GM18502 (cell line): ENCODE results near the gene CNTN6.
"Not testable (repeated sequence)": the region's sequence is repeated elsewhere in the genome, so short reads cannot be mapped to it uniquely, and the experiment has no call there.

Experiments used
- ATAC-seq: cut with Tn5 transposase; IDR thresholded peaks from one replicate; pipeline ENCODE4 v1.9.1; 2021; ENCODE audit warnings: mild to moderate bottlenecking; ENCODE audit not compliant: unreplicated experiment, poor library complexity

Gene CNTN6

DNA sequence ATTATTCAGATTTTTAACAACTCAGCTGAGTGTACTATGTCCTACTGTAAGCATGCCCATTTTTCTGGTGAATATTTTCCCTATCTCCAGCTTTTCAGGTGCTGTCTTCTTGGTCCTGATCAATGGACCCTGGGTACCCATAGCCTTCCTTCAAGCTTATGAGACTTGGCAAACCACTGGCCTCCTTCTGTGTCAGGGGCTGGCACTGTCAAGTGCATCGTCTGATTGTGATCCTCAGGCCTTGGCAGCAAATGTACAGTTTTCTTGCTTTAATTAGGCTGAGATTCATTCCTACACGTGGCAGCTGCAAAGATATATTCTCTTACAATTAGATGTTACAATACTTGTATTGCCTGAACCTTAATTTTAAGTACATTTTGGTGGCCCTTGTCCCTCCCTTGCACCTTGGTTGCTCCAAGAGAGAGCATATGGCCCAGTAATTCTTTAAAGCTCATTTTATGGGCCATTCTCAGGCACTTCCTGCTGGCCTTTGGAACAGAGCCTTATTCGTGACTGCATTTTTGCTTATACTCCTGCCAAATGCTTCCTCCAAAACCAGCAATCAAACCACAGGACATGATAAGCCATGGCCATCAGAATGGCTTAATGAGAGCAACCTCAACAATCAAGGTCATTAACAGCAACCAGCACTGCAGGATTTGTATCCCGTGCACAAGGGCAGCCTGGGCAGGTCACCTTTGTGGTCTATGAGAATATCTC is 179.9 kb downstream of the CNTN6 start:
- ATAC-seq: no peak

DNA sequence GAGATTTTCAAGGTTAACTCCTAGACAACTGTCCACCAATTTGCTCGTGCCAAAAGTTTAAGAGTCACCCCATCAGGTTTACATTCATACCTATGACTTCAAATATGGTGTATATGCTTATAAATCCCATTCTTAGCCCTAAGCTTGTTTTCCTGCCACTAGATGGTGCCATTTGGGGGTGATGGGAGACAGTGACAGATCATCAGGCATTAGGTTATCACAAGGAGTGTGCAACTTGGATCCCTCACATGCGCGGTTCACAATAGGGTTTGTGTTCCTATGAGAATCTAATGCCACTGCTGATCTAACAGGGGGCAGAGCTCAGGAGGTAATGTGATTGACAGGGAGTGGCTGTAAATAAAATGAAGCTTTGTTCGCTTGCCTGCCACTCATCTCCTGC is 182.7 kb downstream of the CNTN6 start:
- no peak for ATAC-seq

DNA sequence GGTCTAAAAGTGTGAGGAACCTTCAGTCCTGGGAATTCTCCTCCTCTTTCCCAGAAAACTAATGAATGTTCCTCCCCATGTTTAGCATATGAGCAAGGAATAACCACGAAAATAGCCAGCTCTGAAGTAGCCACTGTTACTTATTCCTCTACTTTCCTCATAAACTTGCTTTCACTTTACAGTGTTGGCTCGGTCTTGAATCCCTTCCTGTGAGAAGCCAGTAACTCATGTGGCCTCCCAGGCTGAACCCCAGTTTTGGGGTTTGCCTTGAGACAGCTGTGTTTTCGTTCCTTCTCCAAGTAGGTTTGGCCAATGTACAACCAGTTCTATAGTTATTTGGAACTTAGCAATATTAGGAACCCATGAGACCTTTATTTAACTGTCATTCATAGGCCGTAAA is 195.0 kb downstream of the CNTN6 start:
- ATAC-seq: no peak

DNA sequence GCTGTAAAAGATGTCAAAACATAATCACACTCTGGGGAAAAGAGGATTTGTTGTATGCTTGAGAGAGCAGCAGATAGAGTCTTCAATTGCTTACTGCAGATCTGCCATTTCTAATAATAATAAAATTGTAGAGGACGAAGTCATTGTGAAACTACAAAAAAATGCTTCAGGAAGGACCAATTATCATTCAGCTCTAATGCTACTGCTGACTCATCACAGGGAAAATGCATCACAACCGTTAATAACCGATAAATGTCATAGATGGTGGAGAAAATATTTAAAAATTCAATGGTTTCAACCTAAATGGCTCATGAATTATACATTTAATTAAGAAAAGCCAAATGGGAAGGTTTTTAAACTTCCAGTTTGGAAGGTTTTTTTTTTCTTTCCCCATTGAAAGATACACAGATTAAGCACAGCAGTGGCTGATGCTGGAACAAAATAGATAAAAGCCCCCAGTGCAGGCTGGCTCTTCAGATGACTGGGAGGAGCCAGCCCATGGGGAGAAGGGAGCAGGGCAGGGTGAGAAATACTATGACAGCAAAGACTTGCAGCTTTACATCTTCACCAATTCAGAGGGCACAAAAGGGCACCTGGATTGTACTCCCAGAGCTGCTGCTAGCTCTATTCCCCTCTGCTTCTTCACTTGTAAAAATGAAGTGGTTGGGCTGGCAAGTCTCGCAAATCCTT is 196.1 kb downstream of the CNTN6 start:
- no peak for ATAC-seq

DNA sequence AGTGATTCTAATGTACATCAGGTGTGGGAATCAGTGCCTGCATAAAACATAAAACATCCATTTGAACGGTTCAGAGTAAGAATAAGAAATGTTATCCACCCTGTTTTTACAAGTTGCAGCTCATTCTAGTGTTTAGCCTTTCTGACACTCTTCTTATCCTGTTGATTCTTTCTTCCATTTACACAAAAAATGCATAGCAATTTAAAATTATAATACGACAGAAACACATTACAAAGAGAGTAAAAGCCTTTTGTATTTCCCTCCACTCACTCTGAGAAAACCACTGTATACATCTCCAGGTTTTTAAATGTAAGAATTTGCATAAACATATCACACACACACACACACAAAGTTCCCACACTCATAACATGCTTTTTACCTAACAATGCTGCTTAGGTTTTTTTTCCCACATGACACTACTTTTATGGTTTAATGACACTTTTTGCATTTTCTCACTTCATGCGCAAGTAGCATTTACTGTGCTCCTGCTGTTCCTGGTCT is 199.8 kb downstream of the CNTN6 start:
- ATAC-seq: no peak

DNA sequence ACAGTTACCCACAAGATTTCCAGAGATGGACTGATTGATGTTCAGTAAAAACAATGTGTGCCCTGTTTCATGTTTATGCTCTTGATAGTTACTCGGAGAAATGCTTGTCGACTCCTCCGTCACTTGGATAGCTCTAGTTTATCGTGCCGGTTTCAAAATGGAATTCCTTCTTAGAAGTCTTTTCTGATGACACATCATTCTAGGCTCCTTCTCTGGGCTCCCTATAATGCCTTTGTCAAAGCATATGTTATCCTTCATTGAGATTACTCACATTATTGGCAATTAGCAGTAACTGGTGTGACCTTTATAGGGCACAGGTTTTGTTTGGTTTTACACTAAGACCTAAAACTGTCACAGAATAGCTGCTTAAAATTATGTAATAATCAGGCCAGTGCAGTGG is 201.8 kb downstream of the CNTN6 start:
- ATAC-seq: no peak

DNA sequence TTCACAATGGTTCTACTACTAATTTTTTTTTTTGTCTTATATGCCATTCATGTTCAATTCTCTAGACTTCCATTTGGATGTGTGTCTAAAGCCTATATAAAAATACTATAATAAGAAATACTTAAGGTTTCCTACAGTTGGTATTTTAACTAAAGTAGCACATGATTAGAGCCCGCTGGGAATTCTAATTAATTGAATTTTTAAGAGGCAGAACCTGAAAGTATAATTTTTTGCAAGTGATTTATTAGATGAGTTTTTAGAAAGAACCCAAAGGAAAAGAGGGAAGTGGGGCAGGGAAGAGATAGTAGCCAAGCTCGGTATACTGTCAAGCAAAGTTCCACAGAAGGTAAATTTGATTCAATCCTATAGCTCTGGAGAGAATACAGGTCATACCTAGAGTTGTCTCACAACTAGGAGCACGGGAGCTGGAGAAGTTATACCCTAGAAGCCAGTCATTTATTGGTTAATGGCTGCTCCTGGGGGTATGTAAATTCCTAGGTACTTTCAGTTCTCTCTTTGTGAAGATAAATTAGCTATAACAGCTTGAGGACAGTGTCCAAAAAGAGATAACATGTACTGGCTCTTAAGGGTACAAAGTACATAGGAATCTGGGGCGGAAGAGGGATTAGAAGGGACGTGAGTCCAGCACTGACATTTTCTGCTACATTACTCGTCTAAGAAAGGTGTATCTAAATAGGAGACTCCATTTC is 225.6 kb downstream of the CNTN6 start:
- ATAC-seq: no peak

DNA sequence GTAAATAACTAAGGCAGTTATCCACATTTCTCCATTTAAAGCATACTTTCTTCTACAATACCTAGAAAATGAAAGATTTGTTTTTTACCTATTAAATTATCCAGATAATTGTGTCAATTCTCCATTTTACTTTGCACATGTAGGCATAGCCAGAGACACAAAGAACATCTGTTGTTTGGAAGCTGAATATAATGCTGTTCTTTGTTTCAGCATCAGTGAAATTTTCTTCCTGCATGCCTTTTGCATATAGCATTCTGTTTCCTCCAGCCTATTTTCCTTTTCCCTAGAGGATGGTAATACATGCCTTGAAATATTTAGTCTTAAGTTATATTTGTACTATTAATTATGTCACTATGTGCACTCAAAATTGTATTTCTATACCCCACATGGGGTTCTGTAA is 233.7 kb downstream of the CNTN6 start:
- no peak for ATAC-seq

DNA sequence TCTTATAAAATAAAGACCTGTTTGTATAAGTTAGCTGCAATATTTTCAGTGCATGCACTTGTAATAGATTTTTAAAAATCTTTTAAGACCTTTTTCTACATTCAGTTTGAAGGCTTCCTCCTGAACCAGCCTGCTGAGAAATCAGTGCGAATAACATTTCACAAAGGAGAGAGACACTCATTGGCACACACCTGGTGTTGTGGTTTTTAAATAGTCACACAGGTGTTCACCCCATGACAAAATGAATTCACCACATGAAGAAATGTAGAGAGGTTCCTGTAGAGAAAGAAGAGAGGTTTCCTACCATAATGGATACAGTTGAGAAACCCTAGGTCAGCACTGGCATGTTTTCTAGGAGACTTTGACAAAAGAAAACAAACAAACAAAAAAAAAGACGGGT is 237.3 kb downstream of the CNTN6 start:
- no peak for ATAC-seq

DNA sequence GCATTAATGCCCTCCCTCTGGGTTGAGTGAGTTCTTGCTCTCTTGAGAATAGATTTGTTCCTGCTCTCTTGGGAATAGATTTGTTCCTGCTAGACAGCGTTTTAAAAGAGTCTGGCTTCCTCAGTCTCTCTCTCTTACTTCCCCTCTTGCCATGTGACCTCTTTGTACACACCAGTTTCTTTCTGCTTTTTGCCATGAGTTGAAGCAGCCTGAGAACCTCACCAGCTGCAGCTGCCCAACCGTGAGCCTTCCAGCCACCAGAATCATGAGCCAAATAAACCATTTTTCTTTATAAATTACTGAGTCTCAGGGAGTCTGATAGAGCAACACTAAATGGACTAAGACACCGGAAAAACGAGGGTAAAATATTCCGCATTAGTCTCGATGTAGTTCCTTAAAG is 253.6 kb downstream of the CNTN6 start:
- no peak for ATAC-seq

DNA sequence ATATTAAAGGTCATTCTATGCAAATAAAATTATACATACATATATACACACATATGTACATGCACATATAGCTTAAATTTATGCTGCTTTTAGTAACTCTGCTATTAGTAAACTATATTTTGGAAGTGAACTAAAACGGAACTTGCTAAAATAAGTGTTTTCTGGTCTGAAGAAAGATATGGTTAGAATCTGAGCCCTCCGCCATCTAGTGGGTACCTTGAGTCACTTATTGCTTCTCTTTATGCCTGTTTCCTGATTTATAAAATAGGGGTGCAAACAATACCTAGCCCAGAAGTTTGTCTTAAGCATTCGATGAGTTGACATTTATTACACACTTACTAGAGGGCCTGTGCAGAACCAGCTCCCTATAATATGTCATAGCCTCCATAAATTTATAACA is 255.7 kb downstream of the CNTN6 start:
- ATAC-seq: no peak

DNA sequence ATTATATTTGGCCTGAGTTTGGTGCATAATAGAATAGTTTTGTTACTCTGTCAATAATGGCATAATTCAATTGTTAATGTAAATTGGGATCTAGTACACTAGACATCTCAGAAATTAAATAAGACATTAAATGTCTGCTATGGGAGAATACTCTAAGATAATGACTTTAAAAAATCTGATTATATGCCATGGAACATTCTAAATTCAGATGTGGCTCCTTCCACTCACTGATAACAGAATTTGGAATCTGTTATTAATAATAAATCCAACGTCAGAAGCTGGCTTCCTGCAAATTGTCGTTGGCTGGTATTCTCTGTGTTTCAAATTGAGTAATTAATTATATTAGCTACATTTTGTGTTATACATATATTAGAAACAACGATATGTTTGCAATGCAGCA is 258.1 kb downstream of the CNTN6 start:
- no peak for ATAC-seq

DNA sequence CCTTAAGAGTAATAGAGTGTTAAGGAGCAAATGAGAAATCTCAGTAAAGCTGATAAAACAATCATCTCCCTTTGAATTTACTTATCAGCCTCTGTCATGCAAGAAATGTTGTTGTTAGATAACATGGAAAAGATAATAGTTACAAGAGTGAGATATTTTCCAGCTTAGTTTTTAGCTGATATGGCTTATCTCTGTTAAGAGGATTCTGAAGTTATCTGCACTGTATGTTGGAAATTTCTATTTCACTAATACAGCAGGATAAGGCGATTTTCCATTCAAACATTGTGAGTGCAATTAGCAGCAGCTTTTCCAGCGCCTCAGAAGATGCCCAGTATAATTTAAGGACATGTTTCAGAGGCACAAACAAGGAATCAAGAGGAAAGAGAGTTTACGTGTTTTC is 262.9 kb downstream of the CNTN6 start:
- ATAC-seq: no peak

DNA sequence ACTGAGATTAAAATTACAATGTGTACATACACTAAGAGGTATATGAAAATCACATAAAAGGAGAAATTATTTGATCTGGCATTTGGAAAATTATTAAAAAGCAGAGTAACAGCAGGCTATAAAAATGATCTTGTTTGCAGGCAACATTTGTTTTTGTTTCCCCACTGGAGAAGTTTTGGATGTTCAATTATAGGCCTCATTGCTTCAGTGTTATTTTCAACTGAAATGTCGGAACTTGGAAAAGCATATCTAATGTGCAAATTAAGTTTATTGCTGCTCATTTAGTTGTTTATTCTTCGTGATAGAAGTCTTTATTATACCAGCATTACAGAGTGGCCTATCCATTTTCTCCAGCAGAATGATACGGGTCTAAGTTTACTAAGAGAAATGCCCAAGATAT is 263.3 kb downstream of the CNTN6 start:
- ATAC-seq: no peak

DNA sequence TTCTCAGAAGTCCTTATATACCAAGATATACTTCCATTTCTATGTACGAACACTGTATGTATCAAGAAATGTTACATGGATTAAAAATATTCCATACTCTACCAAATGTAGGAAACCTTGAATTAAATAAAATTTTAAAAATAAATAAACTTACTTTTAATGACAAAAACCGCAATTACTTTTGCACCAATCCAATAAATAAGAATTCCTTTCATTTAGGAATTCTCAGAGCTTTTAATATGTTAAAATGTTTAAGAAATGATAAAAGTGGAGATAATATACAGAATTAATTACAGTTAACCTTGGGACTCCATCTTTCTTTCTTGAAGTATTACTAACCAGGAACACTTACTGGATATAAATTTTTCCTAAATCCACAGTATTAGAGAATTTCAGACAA is 272.7 kb downstream of the CNTN6 start:
- ATAC-seq: no peak

DNA sequence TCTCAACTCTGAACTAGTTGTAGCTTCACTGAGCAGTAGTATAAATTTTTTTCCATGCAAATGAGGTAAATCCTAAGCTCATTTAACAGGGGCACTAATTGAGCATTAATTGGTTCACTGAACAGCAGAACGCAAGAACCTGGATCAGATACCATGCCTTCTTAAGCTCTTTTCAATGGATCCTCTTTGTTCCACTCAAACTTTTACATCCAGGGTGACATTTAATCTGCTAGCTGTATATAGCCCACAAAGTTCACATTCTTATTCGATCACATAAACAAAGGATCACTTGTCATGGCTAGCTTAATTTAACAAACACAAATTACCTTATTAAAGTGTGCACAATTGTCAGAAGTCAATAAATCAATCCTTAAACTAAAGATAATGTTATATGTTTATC is 281.6 kb downstream of the CNTN6 start:
- ATAC-seq: no peak

DNA sequence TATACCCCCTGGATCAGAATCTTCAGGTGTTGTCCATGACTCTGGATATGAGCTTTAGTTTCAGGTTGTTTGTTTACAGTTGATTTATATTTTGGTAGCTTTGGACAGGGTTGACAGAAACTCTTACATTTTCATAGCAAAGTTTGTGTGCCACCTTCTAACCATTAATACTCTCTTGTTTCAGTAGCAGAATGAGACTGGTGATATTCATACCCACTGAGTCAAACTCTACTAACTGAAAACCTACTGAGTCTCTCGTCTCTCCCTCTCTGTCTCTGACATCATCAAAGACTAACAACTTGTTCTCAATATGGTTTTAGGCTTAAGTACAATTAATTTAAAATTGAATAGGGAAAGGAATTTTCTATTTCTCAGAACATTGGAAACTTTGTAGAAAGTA is 282.3 kb downstream of the CNTN6 start:
- no peak for ATAC-seq

DNA sequence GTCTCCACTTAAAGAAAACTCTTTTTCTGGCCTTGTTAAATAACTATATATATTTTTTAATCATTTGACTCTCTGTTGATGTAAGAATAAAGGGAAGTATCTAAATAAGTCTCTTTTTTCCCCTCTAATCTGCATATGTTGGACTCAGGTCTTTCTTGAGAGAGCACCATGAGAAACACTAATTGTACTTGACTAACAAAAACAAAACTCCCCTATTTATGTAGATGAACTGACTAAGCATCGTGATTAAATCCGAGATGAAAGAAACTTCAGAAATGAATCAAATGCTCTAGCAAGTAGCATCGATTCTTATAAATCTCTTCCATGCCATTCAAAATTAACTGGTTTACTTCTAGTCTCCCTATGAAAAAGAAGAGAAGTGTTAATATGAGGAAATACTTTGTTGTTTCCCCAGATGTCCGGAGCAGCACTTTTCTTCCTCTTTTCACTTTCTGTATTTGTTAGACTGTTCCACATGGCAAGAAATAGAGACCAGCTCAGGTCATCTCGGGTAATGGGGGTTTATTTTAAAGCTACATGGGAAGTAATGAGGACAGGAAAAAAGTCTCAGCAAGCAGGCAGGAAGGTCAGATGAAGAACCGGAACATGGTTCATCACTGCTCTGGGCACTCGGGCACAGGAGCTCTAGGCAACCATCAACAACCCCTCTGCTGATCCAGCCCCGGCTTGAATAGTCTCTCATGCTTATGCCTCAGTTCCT is 288.3 kb downstream of the CNTN6 start:
- peak; percentile 84 for ATAC-seq

DNA sequence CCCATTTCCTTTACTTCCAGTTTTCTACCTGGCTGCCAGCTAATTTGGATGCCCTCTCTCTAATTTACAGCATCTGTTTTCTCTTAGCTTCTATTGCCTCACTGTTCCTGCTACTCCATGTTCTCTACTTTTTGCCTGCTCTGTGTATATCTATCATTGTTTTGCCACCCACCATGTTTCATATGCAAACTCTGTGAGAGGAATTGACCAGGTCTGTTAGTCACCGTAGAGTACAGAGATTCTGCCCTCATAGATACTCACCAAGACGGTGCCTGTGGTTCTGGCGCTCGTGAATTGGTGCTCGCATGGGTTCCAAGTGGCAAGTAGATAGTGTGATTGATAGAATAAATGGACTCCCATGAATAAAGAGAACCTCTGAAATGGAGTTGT is 288.8 kb downstream of the CNTN6 start:
- peak; percentile 36 for ATAC-seq

DNA sequence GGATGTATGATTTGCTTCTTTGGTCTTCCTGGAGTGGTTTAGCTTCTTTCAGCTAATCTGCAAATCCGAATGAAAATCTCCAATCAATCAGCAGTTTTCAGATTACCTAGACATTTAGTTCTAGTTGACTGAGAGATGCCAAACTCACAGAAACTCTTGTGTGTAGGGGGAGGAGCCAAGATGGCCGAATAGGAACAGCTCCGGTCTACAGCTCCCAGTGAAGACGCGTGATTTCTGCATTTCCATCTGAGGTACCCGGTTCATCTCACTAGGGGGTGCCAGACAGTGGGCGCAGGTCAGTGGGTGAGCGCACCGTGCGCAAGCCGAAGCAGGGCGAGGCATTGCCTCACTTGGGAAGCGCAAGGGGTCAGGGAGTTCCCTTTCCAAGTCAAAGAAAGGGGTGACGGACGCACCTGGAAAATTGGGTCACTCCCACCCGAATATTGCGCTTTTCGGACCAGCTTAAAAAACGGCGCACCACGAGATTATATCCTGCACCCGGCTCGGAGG is 294.6 kb downstream of the CNTN6 start:
- not testable (repeated sequence) for ATAC-seq

DNA sequence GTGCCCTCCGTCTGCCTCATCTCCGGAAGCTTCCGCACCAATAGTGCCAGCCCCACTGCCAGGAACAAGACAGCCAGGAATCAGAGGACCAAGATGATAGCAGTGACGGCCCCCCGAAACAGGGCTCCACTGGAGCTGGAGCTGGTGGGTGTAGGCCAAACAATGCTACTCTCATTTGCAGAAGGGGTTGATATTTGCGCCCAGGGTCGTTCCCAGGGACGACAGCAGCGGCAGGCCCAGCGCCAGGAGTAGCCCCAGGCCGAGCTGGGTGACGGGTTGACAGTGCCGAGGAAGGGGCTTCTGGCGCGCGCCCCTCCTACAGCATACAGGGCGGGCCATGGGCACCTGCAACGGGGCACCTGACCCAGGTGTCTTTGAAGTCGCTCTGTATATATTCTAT is 301.4 kb downstream of the CNTN6 start:
- no peak for ATAC-seq
